GM12872 (cell line): ENCODE data around the gene SLC7A6.

ENCODE experiments used
- CTCF ChIP-seq: IDR thresholded peaks from 3 replicates; pipeline ENCODE4 v1.5.1; 2011; ENCODE audit warnings: low read depth, mild to moderate bottlenecking, low read length, moderate library complexity; ENCODE audit not compliant: insufficient read depth

The SLC7A6 gene

DNA sequence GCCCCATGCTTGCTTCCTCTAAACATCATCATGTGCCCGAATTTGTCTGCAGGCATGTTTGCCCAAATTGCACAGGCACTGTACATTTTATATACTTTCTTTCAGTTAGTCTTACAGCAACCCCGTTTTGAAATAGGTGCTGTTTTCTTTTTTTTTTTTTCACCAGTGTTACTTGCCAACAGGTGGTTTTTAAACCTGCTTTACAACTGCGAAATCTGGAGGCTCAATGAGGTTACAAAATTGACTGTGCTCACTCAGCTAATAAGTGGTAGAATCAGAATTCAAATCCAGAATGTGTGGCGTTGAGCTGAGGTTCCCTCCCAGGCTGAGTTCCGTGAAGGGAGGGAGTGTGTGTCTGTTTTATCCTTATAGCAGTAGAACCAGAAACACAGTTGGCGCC is 13.4 kb upstream of the SLC7A6 start:
- no peak for TF ChIP-seq CTCF

- no peak for TF ChIP-seq CTCF
These were observed 12.5 kb upstream of the SLC7A6 start for GRCh38 chr16:68251832-68252231.

GRCh38 chr16:68252383-68252782 is 11.9 kb upstream of the SLC7A6 start:
- TF ChIP-seq CTCF: no peak

DNA sequence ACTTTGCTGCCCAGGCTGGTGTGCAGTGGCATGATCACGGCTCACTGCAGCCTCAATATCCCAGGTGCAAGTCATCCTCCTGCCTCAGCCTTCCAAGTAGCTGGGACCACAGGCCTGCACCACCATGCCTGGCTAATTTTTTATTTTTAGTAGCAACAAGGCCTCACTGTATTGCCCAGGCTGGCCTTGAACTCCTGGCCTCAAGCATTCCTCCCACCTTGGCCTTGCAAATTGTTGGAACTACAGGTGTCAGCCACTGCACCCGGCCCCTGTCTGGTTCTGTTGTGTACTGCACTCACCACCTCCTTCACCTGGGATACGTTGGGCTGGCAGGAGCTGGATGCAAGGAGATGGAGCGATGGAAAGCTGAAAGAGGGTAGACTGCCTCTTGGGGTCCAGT is 10.6 kb upstream of the SLC7A6 start:
- TF ChIP-seq CTCF: no peak

GRCh38 chr16:68255712-68256111 is 8.6 kb upstream of the SLC7A6 start:
- TF ChIP-seq CTCF: no peak

GRCh38 chr16:68257251-68257905 is 6.9 kb upstream of the SLC7A6 start:
- no peak for TF ChIP-seq CTCF

DNA sequence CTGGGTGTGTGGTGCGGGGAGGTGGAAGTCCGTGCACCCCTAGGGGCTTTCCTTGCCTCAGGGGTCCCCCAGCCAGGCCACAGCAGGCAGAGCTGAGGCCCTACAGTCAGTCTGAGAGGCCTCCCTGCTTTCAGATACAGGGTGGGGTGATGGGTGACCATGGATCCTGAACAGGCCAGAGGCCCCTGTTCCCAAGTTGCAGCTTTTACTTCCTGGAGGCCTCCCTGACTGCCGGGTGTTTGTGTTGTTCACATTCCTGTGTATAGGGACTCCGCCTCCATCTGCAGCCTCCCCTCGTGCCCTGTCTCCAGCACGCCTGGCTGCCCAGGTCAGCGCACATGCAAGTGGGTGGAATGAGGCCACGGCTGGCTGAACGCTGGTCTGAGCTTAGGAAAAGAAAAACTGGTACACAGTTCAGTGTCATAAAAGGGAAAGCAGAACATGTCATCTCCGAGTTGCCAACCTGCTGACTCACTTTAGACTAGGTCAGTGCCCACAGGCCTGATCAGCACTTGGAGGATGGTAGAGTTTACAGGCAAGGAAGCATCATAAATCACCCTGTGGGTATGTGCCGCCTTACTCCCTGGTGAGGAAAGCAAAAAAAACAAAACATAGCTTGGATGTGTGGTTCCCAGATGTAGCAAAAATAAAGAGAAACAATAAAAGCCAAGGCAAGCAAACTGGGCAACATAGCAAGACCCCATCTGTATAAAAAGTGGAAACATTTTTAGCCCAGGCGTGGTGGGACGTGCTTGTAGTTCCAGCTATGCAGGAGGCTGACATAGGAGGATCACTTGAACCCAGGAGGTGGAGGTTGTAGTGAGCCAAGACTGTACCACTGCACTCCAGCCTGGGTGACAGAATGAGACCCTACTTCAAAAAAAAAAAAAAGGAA is 6.2 kb upstream of the SLC7A6 start:
- no peak for TF ChIP-seq CTCF
